Measurements from ENCODE around the gene INPP5A. TPM values are rescaled to one million over a fixed set of nuclear protein-coding genes. Genes with fewer than 3 reads are reported as not detected.

Gene INPP5A
- total RNA-seq, 1 donor from 2014 or later = 45.2 TPM

DNA sequence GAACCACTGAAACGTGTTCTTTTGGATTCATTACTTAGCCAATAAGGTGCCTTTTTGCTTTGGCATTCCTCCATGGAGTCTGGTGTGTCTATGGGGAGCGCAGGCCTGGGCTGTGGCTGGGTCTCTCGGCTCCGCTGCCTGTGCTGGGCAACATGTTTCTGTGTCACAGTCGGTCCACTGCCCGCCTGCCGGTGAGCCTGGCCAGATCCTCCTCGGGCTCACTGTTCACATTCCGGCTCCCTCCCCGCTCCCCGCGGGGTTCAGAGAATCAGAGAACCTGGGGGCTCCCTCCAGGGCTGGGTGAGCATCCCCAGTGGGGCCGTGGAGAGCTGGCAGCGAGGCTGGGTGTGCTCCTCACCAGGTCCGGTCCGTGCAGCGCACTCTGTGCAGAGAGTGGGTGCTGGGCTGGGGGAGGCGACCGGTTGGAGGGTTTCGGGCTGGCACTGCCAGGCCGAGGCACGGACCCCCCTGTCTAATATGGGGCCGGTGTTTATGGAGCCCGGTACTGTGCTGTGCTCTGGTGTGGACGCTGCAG, 70.4 kb downstream of the INPP5A start:
- Mint-ChIP-seq H3K27me3 (ENCODE audit: unreplicated experiment) (peaks cover 5% of the 10 kb centered on the region), H3K4me3 (ENCODE audit: unreplicated experiment) (no peak overlapping the region), H3K4me1 (ENCODE audit: unreplicated experiment) (peaks cover 9% of the 10 kb centered on the region), H3K9me3 (ENCODE audit: unreplicated experiment) (no peaks in the 10 kb centered on the region), H3K36me3 (ENCODE audit: low read depth, unreplicated experiment) (peaks cover 8% of the 10 kb centered on the region), H3K27ac (ENCODE audit: unreplicated experiment) (no peak overlapping the region)
- no peak for DNase-seq (ENCODE audit: low spot score)
- TF ChIP-seq, protein P1, sequence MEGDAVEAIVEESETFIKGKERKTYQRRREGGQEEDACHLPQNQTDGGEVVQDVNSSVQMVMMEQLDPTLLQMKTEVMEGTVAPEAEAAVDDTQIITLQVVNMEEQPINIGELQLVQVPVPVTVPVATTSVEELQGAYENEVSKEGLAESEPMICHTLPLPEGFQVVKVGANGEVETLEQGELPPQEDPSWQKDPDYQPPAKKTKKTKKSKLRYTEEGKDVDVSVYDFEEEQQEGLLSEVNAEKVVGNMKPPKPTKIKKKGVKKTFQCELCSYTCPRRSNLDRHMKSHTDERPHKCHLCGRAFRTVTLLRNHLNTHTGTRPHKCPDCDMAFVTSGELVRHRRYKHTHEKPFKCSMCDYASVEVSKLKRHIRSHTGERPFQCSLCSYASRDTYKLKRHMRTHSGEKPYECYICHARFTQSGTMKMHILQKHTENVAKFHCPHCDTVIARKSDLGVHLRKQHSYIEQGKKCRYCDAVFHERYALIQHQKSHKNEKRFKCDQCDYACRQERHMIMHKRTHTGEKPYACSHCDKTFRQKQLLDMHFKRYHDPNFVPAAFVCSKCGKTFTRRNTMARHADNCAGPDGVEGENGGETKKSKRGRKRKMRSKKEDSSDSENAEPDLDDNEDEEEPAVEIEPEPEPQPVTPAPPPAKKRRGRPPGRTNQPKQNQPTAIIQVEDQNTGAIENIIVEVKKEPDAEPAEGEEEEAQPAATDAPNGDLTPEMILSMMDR (IDR thresholded peaks at IDR 0.05; ENCODE audit: unreplicated experiment) = no peak

DNA sequence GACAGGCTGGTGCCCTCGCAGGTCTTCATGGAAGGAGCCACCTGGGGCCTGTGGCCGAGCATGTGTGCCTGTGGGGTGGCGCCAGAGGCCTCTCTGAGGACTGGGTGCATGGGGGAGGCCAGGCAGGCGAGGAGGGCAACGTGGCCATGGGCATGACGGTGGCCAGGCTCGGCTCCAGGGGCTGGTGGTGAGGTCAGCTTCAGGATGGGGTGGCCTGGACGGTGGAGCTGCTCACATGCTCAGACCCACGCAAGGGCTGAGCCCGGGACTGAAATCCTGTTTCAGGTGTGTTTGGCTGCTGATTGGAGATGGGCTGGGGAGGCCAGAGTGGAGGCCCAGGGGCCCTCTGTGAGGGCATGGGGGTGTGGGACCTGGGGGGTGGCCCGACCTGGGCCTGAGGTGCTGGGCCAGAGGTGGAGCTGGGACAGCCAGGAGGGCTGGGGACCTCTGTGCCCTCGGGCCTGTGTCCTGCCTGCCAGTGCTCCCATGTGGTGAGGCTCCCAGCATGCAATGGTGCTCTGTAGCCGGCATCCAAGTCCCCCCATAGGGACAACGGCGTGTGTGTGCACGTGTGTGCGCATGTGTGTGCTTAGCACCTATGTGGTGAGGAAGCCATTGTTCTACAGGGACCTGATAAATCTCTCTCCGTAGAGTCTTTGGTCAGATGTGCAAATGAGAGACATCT, 71.1 kb downstream of the INPP5A start:
- Mint-ChIP-seq H3K4me1 (ENCODE audit: unreplicated experiment) (peaks cover 9% of the 10 kb centered on the region), H3K9me3 (ENCODE audit: unreplicated experiment) (no peaks in the 10 kb centered on the region), H3K27me3 (ENCODE audit: unreplicated experiment) (peaks cover 5% of the 10 kb centered on the region), H3K4me3 (ENCODE audit: unreplicated experiment) (no peak overlapping the region), H3K27ac (ENCODE audit: unreplicated experiment) (no peak overlapping the region), H3K36me3 (ENCODE audit: low read depth, unreplicated experiment) (peaks cover 8% of the 10 kb centered on the region)
- TF ChIP-seq, protein P1 (IDR thresholded peaks at IDR 0.05; ENCODE audit: unreplicated experiment) = no peak
- DNase-seq (ENCODE audit: low spot score) = no peak

DNA sequence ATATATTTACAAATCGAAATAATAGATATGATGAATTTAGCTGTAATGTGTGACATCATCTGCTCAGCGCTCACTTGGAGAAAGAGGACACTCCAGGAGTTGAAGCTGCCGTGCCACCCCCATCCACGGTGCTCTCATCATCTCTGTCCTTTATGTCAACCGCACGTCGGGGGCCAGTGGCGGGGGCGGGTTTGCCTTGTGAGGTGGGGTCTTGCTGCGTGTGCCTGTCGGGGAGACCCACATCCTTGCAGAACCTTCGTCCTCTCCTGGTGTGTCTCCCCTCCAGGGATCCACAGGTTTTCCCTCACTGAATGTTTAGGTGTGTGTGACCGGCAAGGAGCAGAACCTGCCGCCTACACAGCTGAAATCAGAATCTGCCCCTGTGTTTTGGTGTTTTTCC, 71.6 kb downstream of the INPP5A start:
- TF ChIP-seq, protein P1 (IDR thresholded peaks at IDR 0.05; ENCODE audit: unreplicated experiment) = no peak
- no peak for DNase-seq (ENCODE audit: low spot score)
- H3K27me3 Mint-ChIP-seq (ENCODE audit: unreplicated experiment) = peaks cover 5% of the 10 kb centered on the region
- no peaks in the 10 kb centered on the region for H3K9me3 Mint-ChIP-seq (ENCODE audit: unreplicated experiment)
- peaks cover 8% of the 10 kb centered on the region for H3K4me1 Mint-ChIP-seq (ENCODE audit: unreplicated experiment)
- no peak overlapping the region for H3K27ac Mint-ChIP-seq (ENCODE audit: unreplicated experiment)
- no peak overlapping the region for H3K4me3 Mint-ChIP-seq (ENCODE audit: unreplicated experiment)
- H3K36me3 Mint-ChIP-seq (ENCODE audit: low read depth, unreplicated experiment) = peaks cover 7% of the 10 kb centered on the region

DNA sequence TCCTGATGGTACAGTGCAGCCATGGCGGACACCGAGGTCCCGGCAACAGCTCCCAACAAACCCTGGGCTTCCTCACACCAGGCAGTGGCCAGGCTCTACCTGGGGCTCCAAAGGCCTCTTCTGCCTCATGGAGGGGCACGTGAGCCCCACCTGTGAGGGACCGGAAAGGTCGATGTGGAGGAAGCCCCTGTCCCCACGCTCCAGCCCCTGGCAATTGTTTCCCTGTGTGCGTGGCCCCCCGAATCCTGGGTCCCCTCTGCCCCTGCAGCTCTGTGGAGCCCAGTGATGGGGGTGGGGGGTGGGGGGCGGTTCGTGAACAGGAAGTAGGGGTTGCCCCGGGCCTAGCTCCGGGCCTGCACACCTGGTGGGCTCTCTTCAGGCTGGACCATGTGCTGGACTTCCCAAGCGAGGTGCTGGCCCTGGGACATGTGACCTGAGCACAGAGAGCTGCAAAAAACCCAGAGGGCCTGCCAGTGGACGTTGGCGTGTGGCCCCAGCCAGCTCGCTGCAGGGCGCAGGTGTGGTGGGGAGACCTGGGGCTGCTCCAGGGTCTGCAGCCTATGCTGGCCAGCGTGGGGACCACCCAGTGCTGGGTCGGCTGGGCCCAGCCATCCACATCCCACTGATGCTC, 72.6 kb downstream of the INPP5A start:
- Mint-ChIP-seq H3K27me3 (ENCODE audit: unreplicated experiment) (peaks cover 5% of the 10 kb centered on the region), H3K27ac (ENCODE audit: unreplicated experiment) (no peak overlapping the region), H3K36me3 (ENCODE audit: low read depth, unreplicated experiment) (peaks cover 3% of the 10 kb centered on the region), H3K4me1 (ENCODE audit: unreplicated experiment) (peaks cover 5% of the 10 kb centered on the region), H3K4me3 (ENCODE audit: unreplicated experiment) (no peak overlapping the region), H3K9me3 (ENCODE audit: unreplicated experiment) (no peaks in the 10 kb centered on the region)
- DNase-seq (ENCODE audit: low spot score) = no peak
- TF ChIP-seq, protein P1 (IDR thresholded peaks at IDR 0.05; ENCODE audit: unreplicated experiment) = no peak

Measured in endothelial cell (in vitro differentiated cells).